Lung (tissue), 16 donors: ENCODE results near the gene GH1. TPM values are rescaled to one million over a fixed set of nuclear protein-coding genes. Genes with fewer than 3 reads are reported as not detected.
"Not testable (repeated sequence)": the region's sequence is repeated elsewhere in the genome, so short reads cannot be mapped to it uniquely, and the experiment has no call there.

Source experiments
- ATAC-seq: fragments of 200-7000 bp; cut with Tn5 transposase; one replicate; pipeline ENCODE4 v1.9.1; 2020; ENCODE audit warnings: moderate number of reproducible peaks; ENCODE audit not compliant: insufficient read depth, low FRiP score
- DNase-seq, 3 donors: peaks; one replicate each; pipeline ENCODE4 v3.0.0-alpha.2; 2013 to 2017
- H3K27ac ChIP-seq, 2 donors: one replicate each; pipeline ENCODE4 v1.5.1; 2013; ENCODE audit warnings: mild to moderate bottlenecking in 2 of 2, moderate library complexity in 2 of 2, control low read depth in 1 of 2, inconsistent platforms in 1 of 2, low read depth in 1 of 2, low read length in 1 of 2
- H3K27me3 ChIP-seq, 3 donors: one replicate each; pipeline ENCODE4 v1.5.1; 2013; ENCODE audit warnings: low read length in 2 of 3; ENCODE audit not compliant: control insufficient read depth in 3 of 3, insufficient read depth in 3 of 3
- H3K36me3 ChIP-seq, 4 donors: one replicate each; pipeline ENCODE4 v1.5.1; 2013; ENCODE audit warnings: low read length in 4 of 4, mild to moderate bottlenecking in 1 of 4, moderate library complexity in 1 of 4; ENCODE audit not compliant: control insufficient read depth in 4 of 4, insufficient read depth in 4 of 4
- H3K4me1 ChIP-seq, 5 donors: one replicate each; pipeline ENCODE4 v1.5.1; 2013; ENCODE audit warnings: low read length in 5 of 5, mild to moderate bottlenecking in 2 of 5, moderate library complexity in 1 of 5; ENCODE audit not compliant: control insufficient read depth in 5 of 5, insufficient read depth in 5 of 5
- H3K4me3 ChIP-seq: one replicate; pipeline ENCODE4 v1.5.1; 2013; ENCODE audit warnings: mild to moderate bottlenecking, control low read depth, moderate library complexity
- H3K9ac ChIP-seq, 2 donors: one replicate each; pipeline ENCODE4 v1.5.1; 2013; ENCODE audit warnings: low read length in 2 of 2, control low read depth in 1 of 2; ENCODE audit not compliant: insufficient read depth in 1 of 2
- H3K9me3 ChIP-seq, 4 donors: one replicate each; pipeline ENCODE4 v1.5.1; 2013; ENCODE audit warnings: low read length in 3 of 4, mild to moderate bottlenecking in 1 of 4, moderate library complexity in 1 of 4; ENCODE audit not compliant: control insufficient read depth in 4 of 4, insufficient read depth in 3 of 4
- CTCF ChIP-seq: IDR thresholded peaks from 2 replicates; pipeline ENCODE4 v1.5.1; 2012; ENCODE audit warnings: mild to moderate bottlenecking; ENCODE audit errors: control extremely low read depth, extremely low read depth
- WGBS, 2 donors: extraction: QIAGEN DNeasy Blood & Tissue Kit; methylation state at CpG; one replicate each; pipeline ENCODE4 v1.1.7; 2013; 5-methylcytosine and 5-hydroxymethylcytosine counted together
- long read RNA-seq, 5 donors: transcript quantifications; one replicate each; lab custom pipeline, GENCODE V29; 2026
- polyA plus RNA-seq, 2 donors: library from polyadenylated mRNA; stranded (reverse); fragments of 200-250 nt; gene quantifications; one replicate each; pipeline ENCODE4 v1.2.1, GENCODE V29; 2013
- total RNA-seq, 2 donors: library from RNA; depleted of rRNA in 1 of 2; stranded (reverse); fragments of >200 nt in 1 of 2; gene quantifications; one replicate each; pipeline ENCODE4 v1.2.1, GENCODE V29; 2014 to 2021
- donor health status: control.
- donor health status: control.
- donor health status: Bipolar disorder and iron deficiency.
- donor health status: healthy.
- donor health status: DM: yes; HTN: yes; CAD: no.

GH1 gene
- total RNA-seq: not detected
- polyA plus RNA-seq: not detected
- long read RNA-seq, donor 1: 0 reads
- long read RNA-seq, donor 2: 0 reads
- long read RNA-seq, donor 3: 0 reads
- long read RNA-seq, donor 4: 0 reads
- long read RNA-seq, donor 5: 0 reads

DNA sequence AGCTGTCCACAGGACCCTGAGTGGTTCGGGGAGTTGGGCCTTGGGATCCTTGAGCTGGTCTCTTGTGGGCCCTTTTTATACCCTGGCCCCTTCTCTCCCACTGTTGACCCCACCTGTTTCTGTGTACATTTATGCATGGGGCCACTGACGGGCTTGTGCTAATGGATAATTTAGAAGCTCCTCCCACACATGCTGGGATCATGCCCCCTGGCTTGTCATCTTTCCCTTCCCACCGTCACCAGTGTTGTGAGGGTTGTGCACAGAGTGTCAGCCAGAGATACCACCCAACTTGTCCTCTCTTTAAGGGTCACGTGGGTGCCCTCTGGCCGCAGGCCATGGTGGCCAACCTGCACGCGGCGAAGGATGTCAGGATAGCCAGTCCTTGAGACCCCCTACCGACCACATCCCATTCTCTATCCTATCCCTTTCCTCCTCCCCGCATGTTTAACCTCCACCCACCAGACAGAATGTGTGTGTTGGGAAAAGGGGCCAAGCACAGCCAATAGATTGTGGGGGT, at the start of gene GH1:
Gene GH1, minus strand, starts transcription at position 51 of the 517 bp plus-strand sequence. CDS start 63 bp downstream, outside the sequence.
- H3K9ac ChIP-seq, H3K4me1 ChIP-seq, H3K27ac ChIP-seq, H3K27me3 ChIP-seq, H3K4me3 ChIP-seq, H3K9me3 ChIP-seq, DNase-seq, ATAC-seq, H3K36me3 ChIP-seq: not testable (repeated sequence)
- WGBS, 2 donors: 53 to 60% methylated on average over 10 of the region's 10 CpGs

GRCh38 chr17:63967953-63968352, 49.3 kb upstream of the GH1 start:
- Histone ChIP-seq H3K9ac (no peak overlapping the region), H3K9me3 (no peaks in the 10 kb centered on the region), H3K27ac (no peak overlapping the region), H3K4me1 (no peaks in the 10 kb centered on the region), H3K4me3 (no peak overlapping the region), H3K36me3 (no peaks in the 10 kb centered on the region), H3K27me3 (no peaks in the 10 kb centered on the region)
- WGBS, 2 donors: 91 to 93% methylated on average over 19 of the region's 19 CpGs
- ATAC-seq (no peak), DNase-seq (no peak)
- TF ChIP-seq CTCF: no peak

- Histone ChIP-seq H3K27me3 (no peaks in the 10 kb centered on the region), H3K9me3 (no peaks in the 10 kb centered on the region), H3K9ac (no peak overlapping the region), H3K4me3 (no peak overlapping the region), H3K36me3 (no peaks in the 10 kb centered on the region), H3K27ac (no peak overlapping the region), H3K4me1 (no peaks in the 10 kb centered on the region)
- no peak for TF ChIP-seq CTCF
- DNase-seq: no peak
- 82 to 89% methylated on average over 11 of the region's 11 CpGs for WGBS, 2 donors
- no peak for ATAC-seq
These were observed 48.1 kb upstream of the GH1 start for GRCh38 chr17:63966646-63967264.

- DNase-seq (no peak), ATAC-seq (no peak)
- no peak overlapping the region for H3K4me3 ChIP-seq
- H3K27ac ChIP-seq: peak overlapping the region in 1 of 2 donors; percentile 65
- H3K27me3 ChIP-seq: no peaks in the 10 kb centered on the region
- no peak for TF ChIP-seq CTCF
- no peaks in the 10 kb centered on the region for H3K36me3 ChIP-seq
- H3K4me1 ChIP-seq: peaks cover 0 to 4% (median 0%) of the 10 kb centered on the region in 5 donors
- WGBS, 2 donors: 85 to 88% methylated on average over 4 of the region's 4 CpGs
- H3K9me3 ChIP-seq: no peaks in the 10 kb centered on the region
- H3K9ac ChIP-seq: no peak overlapping the region
These were observed 44.5 kb upstream of the GH1 start for GRCh38 chr17:63963123-63963522.
